ENCODE data around the gene CANT1. TPM values are rescaled to one million over a fixed set of nuclear protein-coding genes. Genes with fewer than 3 reads are reported as not detected.

CANT1 gene
- total and polyA plus RNA-seq, 2 experiments from 2014 or later: 33.0 to 36.1 TPM

- no peaks in the 10 kb centered on the region for H3K9me2 ChIP-seq (replicated peaks; ENCODE audit: insufficient read depth)
- H3K9me3 ChIP-seq (ENCODE audit: low read depth): no peaks in the 10 kb centered on the region
- no peaks in the 10 kb centered on the region for H3K27me3 ChIP-seq
- no peak overlapping the region for H3K4me2 ChIP-seq
- no peak for TF ChIP-seq EZH2phosphoT487 (IDR thresholded peaks at IDR 0.05; ENCODE audit: low read depth, severe bottlenecking, unreplicated experiment)
- TF ChIP-seq, protein P1, sequence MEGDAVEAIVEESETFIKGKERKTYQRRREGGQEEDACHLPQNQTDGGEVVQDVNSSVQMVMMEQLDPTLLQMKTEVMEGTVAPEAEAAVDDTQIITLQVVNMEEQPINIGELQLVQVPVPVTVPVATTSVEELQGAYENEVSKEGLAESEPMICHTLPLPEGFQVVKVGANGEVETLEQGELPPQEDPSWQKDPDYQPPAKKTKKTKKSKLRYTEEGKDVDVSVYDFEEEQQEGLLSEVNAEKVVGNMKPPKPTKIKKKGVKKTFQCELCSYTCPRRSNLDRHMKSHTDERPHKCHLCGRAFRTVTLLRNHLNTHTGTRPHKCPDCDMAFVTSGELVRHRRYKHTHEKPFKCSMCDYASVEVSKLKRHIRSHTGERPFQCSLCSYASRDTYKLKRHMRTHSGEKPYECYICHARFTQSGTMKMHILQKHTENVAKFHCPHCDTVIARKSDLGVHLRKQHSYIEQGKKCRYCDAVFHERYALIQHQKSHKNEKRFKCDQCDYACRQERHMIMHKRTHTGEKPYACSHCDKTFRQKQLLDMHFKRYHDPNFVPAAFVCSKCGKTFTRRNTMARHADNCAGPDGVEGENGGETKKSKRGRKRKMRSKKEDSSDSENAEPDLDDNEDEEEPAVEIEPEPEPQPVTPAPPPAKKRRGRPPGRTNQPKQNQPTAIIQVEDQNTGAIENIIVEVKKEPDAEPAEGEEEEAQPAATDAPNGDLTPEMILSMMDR (IDR thresholded peaks at IDR 0.05; ENCODE audit: poor library complexity): no peak
- H3K36me3 ChIP-seq (replicated peaks; ENCODE audit: insufficient read depth, low read depth): no peaks in the 10 kb centered on the region
- no peaks in the 10 kb centered on the region for H4K20me1 ChIP-seq (ENCODE audit: insufficient read depth, poor library complexity, severe bottlenecking)
- no peak for DNase-seq (ENCODE audit: low spot score)
- WGBS (ENCODE audit: low lambda C conversion rate, missing lambda C conversion rate): 86% methylated on average over 21 of the region's 21 CpGs
- no peak overlapping the region for H3K4me3 ChIP-seq
- no peak overlapping the region for H3K27ac ChIP-seq
- H2AFZ ChIP-seq: no peak overlapping the region
- H3K79me2 ChIP-seq: no peaks in the 10 kb centered on the region
- peaks cover 7% of the 10 kb centered on the region for H3K4me1 ChIP-seq (ENCODE audit: insufficient read depth)
Observed at GRCh38 chr17:79048826-79049755, 39.5 kb upstream of the CANT1 start.

DNA sequence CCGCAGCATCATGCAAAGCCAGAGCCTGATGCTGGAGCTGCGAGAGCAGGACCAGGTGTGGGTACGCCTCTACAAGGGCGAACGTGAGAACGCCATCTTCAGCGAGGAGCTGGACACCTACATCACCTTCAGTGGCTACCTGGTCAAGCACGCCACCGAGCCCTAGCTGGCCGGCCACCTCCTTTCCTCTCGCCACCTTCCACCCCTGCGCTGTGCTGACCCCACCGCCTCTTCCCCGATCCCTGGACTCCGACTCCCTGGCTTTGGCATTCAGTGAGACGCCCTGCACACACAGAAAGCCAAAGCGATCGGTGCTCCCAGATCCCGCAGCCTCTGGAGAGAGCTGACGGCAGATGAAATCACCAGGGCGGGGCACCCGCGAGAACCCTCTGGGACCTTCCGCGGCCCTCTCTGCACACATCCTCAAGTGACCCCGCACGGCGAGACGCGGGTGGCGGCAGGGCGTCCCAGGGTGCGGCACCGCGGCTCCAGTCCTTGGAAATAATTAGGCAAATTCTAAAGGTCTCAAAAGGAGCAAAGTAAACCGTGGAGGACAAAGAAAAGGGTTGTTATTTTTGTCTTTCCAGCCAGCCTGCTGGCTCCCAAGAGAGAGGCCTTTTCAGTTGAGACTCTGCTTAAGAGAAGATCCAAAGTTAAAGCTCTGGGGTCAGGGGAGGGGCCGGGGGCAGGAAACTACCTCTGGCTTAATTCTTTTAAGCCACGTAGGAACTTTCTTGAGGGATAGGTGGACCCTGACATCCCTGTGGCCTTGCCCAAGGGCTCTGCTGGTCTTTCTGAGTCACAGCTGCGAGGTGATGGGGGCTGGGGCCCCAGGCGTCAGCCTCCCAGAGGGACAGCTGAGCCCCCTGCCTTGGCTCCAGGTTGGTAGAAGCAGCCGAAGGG, 38.6 kb upstream of the CANT1 start:
- no peaks in the 10 kb centered on the region for H3K9me3 ChIP-seq (ENCODE audit: low read depth)
- H2AFZ ChIP-seq: no peak overlapping the region

GRCh38 chr17:79047291-79047920, 37.8 kb upstream of the CANT1 start:
- H3K4me3 ChIP-seq: no peak overlapping the region
- H3K9me2 ChIP-seq (replicated peaks; ENCODE audit: insufficient read depth): no peaks in the 10 kb centered on the region
- no peak overlapping the region for H3K4me2 ChIP-seq
- TF ChIP-seq, protein P1 (IDR thresholded peaks at IDR 0.05; ENCODE audit: poor library complexity): no peak
- TF ChIP-seq EZH2 (IDR thresholded peaks at IDR 0.05; ENCODE audit: borderline replicate concordance) (no peak), EZH2phosphoT487 (IDR thresholded peaks at IDR 0.05; ENCODE audit: low read depth, severe bottlenecking, unreplicated experiment) (no peak)
- no peak overlapping the region for H2AFZ ChIP-seq
- no peaks in the 10 kb centered on the region for H3K9me3 ChIP-seq (ENCODE audit: low read depth)
- H3K36me3 ChIP-seq (replicated peaks; ENCODE audit: insufficient read depth, low read depth): no peaks in the 10 kb centered on the region
- DNase-seq (ENCODE audit: low spot score): no peak
- peaks cover 7% of the 10 kb centered on the region for H3K4me1 ChIP-seq (ENCODE audit: insufficient read depth)
- 94% methylated on average over 30 of the region's 30 CpGs for WGBS (ENCODE audit: low lambda C conversion rate, missing lambda C conversion rate)
- no peaks in the 10 kb centered on the region for H4K20me1 ChIP-seq (ENCODE audit: insufficient read depth, poor library complexity, severe bottlenecking)
- no peaks in the 10 kb centered on the region for H3K27me3 ChIP-seq
- no peaks in the 10 kb centered on the region for H3K79me2 ChIP-seq
- no peak overlapping the region for H3K27ac ChIP-seq

More for the DNA sequence above, 38.6 kb upstream of the CANT1 start:
- Histone ChIP-seq H4K20me1 (ENCODE audit: insufficient read depth, poor library complexity, severe bottlenecking) (no peaks in the 10 kb centered on the region), H3K79me2 (no peaks in the 10 kb centered on the region), H3K9me2 (replicated peaks; ENCODE audit: insufficient read depth) (no peaks in the 10 kb centered on the region), H3K4me3 (no peak overlapping the region), H3K36me3 (replicated peaks; ENCODE audit: insufficient read depth, low read depth) (no peaks in the 10 kb centered on the region), H3K27me3 (no peaks in the 10 kb centered on the region), H3K4me2 (no peak overlapping the region), H3K27ac (no peak overlapping the region), H3K4me1 (ENCODE audit: insufficient read depth) (peaks cover 7% of the 10 kb centered on the region)
- 92% methylated on average over 41 of the region's 41 CpGs for WGBS (ENCODE audit: low lambda C conversion rate, missing lambda C conversion rate)
- no peak for TF ChIP-seq EZH2phosphoT487 (IDR thresholded peaks at IDR 0.05; ENCODE audit: low read depth, severe bottlenecking, unreplicated experiment)
- TF ChIP-seq, protein P1 (IDR thresholded peaks at IDR 0.05; ENCODE audit: poor library complexity): no peak
- no peak for TF ChIP-seq EZH2 (IDR thresholded peaks at IDR 0.05; ENCODE audit: borderline replicate concordance)
- no peak for DNase-seq (ENCODE audit: low spot score)

Data from hepatocyte (in vitro differentiated cells).